DMS79 (cell line): ENCODE results near the gene THAP4.

ENCODE experiments used
- DNase-seq: peaks from one replicate; lab custom pipeline; 2025; lab: John Stamatoyannopoulos, UW

Gene THAP4

GRCh38 chr2:241637018-241637794 lies at the start of gene THAP4, which contains the start of gene ATG4B:
THAP4 (minus strand) TSS chr2:241637158; CDS start chr2:241637017, 141 bp downstream.
ATG4B (plus strand) TSS chr2:241637693; CDS start chr2:241637715, 22 bp downstream.
- DNase-seq, result peak; percentile 44

GRCh38 chr2:241686324-241686649 lies 49.3 kb upstream of the THAP4 start:
- no peak for DNase-seq

- DNase-seq, result no peak
Measured at GRCh38 chr2:241680827-241681599, 44.1 kb upstream of the THAP4 start.

GRCh38 chr2:241680044-241680443 lies 43.1 kb upstream of the THAP4 start:
- no peak for DNase-seq

GRCh38 chr2:241678784-241679540 lies 42.0 kb upstream of the THAP4 start:
- no peak for DNase-seq

- no peak for DNase-seq
Measured at GRCh38 chr2:241678307-241678706, 41.3 kb upstream of the THAP4 start.

- no peak for DNase-seq
Measured at GRCh38 chr2:241677392-241677791, 40.4 kb upstream of the THAP4 start.

GRCh38 chr2:241676665-241677064 lies 39.7 kb upstream of the THAP4 start:
- no peak for DNase-seq

- DNase-seq, result no peak
Measured at GRCh38 chr2:241675885-241676284, 38.9 kb upstream of the THAP4 start.

GRCh38 chr2:241673797-241674725 lies 37.1 kb upstream of the THAP4 start:
- DNase-seq, result no peak

- DNase-seq, result no peak
Measured at GRCh38 chr2:241673189-241673663, 36.3 kb upstream of the THAP4 start.

- DNase-seq, result no peak
Measured at GRCh38 chr2:241672243-241673188, 35.6 kb upstream of the THAP4 start.

GRCh38 chr2:241671457-241672240 lies 34.7 kb upstream of the THAP4 start:
- DNase-seq, result no peak

- no peak for DNase-seq
Measured at GRCh38 chr2:241670333-241671110, 33.6 kb upstream of the THAP4 start.

- DNase-seq, result no peak
Measured at GRCh38 chr2:241668839-241669238, 31.9 kb upstream of the THAP4 start.

- no peak for DNase-seq
Measured at GRCh38 chr2:241668354-241668753, 31.4 kb upstream of the THAP4 start.

- no peak for DNase-seq
Measured at GRCh38 chr2:241666627-241667400, 29.9 kb upstream of the THAP4 start.
